IMR-90 (cell line): ENCODE measurements around the gene GPR161. TPM values are rescaled to one million over a fixed set of nuclear protein-coding genes. Genes with fewer than 3 reads are reported as not detected.

Experiments used
- ATAC-seq: fragments of 200-7000 bp; cut with Tn5 transposase; 2 replicates; pipeline ENCODE4 v1.9.1; 2020; ENCODE audit warnings: low read depth, mild to moderate bottlenecking, moderate library complexity
- BruUV-seq: library from RNA; stranded (reverse); fragments of 400-500 nt; replicated peaks from 2 replicates; lab custom pipeline; 2021; lab: Mats Ljungman, UMichigan
- CTCF ChIA-PET: fragments of 300-600 bp; formaldehyde crosslinking; extraction: SDS; loops from one replicate; lab custom pipeline; 2021; ENCODE audit warnings: antibody characterized with exemption; lab: Yijun Ruan, JAX
- POLR2A ChIA-PET: fragments of 300-600 bp; sonication (Branson Sonifier 250); formaldehyde crosslinking; loops from one replicate; lab custom pipeline; 2022; ENCODE audit warnings: antibody characterized with exemption; ENCODE audit not compliant: unreplicated experiment; lab: Charles Lee
- DNase-seq: peaks from one replicate; pipeline ENCODE4 v3.0.0; 2013
- H2AFZ ChIP-seq: replicated peaks from 2 replicates; pipeline ENCODE3; 2013; ENCODE audit warnings: low read length, mild to moderate bottlenecking; ENCODE audit not compliant: poor library complexity
- H2AK5ac ChIP-seq: 2 replicates; pipeline ENCODE4 v1.6.1; 2013; ENCODE audit warnings: low read depth, low read length, inconsistent platforms
- H2AK9ac ChIP-seq: replicated peaks from 2 replicates; pipeline ENCODE3; 2013; ENCODE audit warnings: mild to moderate bottlenecking, low read depth, low read length, moderate library complexity; ENCODE audit not compliant: poor library complexity
- H2BK120ac ChIP-seq: 2 replicates; pipeline ENCODE4 v1.6.1; 2013; ENCODE audit warnings: low read depth, low read length, inconsistent platforms
- H2BK15ac ChIP-seq: 3 replicates; pipeline ENCODE4 v1.6.1; 2013; ENCODE audit warnings: low read depth, low read length, inconsistent platforms
- H2BK20ac ChIP-seq: 2 replicates; pipeline ENCODE4 v1.6.1; 2013; ENCODE audit warnings: low read depth, mild to moderate bottlenecking, inconsistent platforms, low read length, moderate library complexity
- H2BK5ac ChIP-seq: 2 replicates; pipeline ENCODE4 v1.6.1; 2013; ENCODE audit warnings: mild to moderate bottlenecking, low read depth, low read length, inconsistent platforms; ENCODE audit not compliant: poor library complexity, severe bottlenecking
- H3K14ac ChIP-seq: replicated peaks from 2 replicates; pipeline ENCODE4 v1.6.1; 2013; ENCODE audit warnings: low read depth, low read length, inconsistent platforms
- H3K18ac ChIP-seq: 2 replicates; pipeline ENCODE4 v1.6.1; 2013; ENCODE audit warnings: low read depth, low read length, control low read depth
- H3K23ac ChIP-seq: 2 replicates; pipeline ENCODE4 v1.6.1; 2013; ENCODE audit warnings: low read depth, low read length, inconsistent platforms
- H3K27ac ChIP-seq: 2 replicates; pipeline ENCODE4 v1.5.1; 2013; ENCODE audit warnings: mild to moderate bottlenecking, control low read depth, low read length; ENCODE audit not compliant: insufficient read depth
- H3K27me3 ChIP-seq: 2 replicates; pipeline ENCODE4 v1.6.1; 2013; ENCODE audit warnings: low read length; ENCODE audit not compliant: control insufficient read depth, insufficient read depth
- H3K36me3 ChIP-seq: 2 replicates; pipeline ENCODE4 v1.6.1; 2013; ENCODE audit warnings: low read length, mixed read lengths; ENCODE audit not compliant: control insufficient read depth, insufficient read depth
- H3K4ac ChIP-seq: 2 replicates; pipeline ENCODE4 v1.6.1; 2013; ENCODE audit warnings: low read depth, low read length, inconsistent platforms
- H3K4me1 ChIP-seq: 2 replicates; pipeline ENCODE4 v1.6.1; 2013; ENCODE audit warnings: low read length, mixed read lengths; ENCODE audit not compliant: control insufficient read depth, insufficient read depth
- H3K4me2 ChIP-seq: 2 replicates; pipeline ENCODE4 v1.6.1; 2013; ENCODE audit warnings: low read depth, mild to moderate bottlenecking, control low read depth, low read length, moderate library complexity
- H3K4me3 ChIP-seq: 2 replicates; pipeline ENCODE4 v1.5.1; 2013; ENCODE audit warnings: low read depth, mild to moderate bottlenecking, control low read depth, low read length, moderate library complexity; ENCODE audit not compliant: insufficient read depth
- H3K56ac ChIP-seq: 2 replicates; pipeline ENCODE4 v1.6.1; 2013; ENCODE audit warnings: low read length, inconsistent platforms; ENCODE audit not compliant: insufficient read depth; ENCODE audit errors: extremely low read depth
- H3K79me1 ChIP-seq, 2 experiments: 2 replicates each; pipeline ENCODE4 v1.6.1; 2013; ENCODE audit warnings: low read length in 2 of 2, inconsistent platforms in 1 of 2, low read depth in 1 of 2
- H3K9ac ChIP-seq: 2 replicates; pipeline ENCODE4 v1.6.1; 2013; ENCODE audit warnings: low read depth, low read length, control low read depth
- H3K9me1 ChIP-seq: 2 replicates; pipeline ENCODE4 v1.6.1; 2013; ENCODE audit warnings: low read length, inconsistent platforms; ENCODE audit not compliant: insufficient read depth
- H3K9me3 ChIP-seq: 2 replicates; pipeline ENCODE4 v1.6.1; 2013; ENCODE audit warnings: low read length; ENCODE audit not compliant: control insufficient read depth, insufficient read depth
- H4K20me1 ChIP-seq: 2 replicates; pipeline ENCODE4 v1.6.1; 2013; ENCODE audit warnings: low read length, inconsistent platforms; ENCODE audit not compliant: insufficient read depth
- H4K5ac ChIP-seq: 2 replicates; pipeline ENCODE4 v1.6.1; 2013; ENCODE audit warnings: mild to moderate bottlenecking, low read depth, low read length, control low read depth
- H4K8ac ChIP-seq, 2 experiments: 2 replicates each; pipeline ENCODE4 v1.6.1; 2013; ENCODE audit warnings: low read depth in 2 of 2, low read length in 2 of 2, control low read depth in 1 of 2, inconsistent platforms in 1 of 2
- H4K91ac ChIP-seq: 2 replicates; pipeline ENCODE4 v1.6.1; 2013; ENCODE audit warnings: low read depth, low read length, inconsistent platforms; ENCODE audit not compliant: insufficient read depth
- BHLHE40 ChIP-seq: fragments of 150-350 bp; IDR thresholded peaks from 2 replicates; pipeline ENCODE4 v1.6.1; 2016; ENCODE audit warnings: mild to moderate bottlenecking, low read depth, low read length
- CHD1 ChIP-seq: IDR thresholded peaks from 2 replicates; pipeline ENCODE4 v1.6.1; 2012; ENCODE audit warnings: low read depth, low read length, improper control_type of control experiment
- FOS ChIP-seq: fragments of 150-350 bp; IDR thresholded peaks from 2 replicates; pipeline ENCODE4 v1.6.1; 2016; ENCODE audit warnings: low read depth, low read length
- MAFK ChIP-seq: IDR thresholded peaks from 2 replicates; pipeline ENCODE4 v1.6.1; 2012; ENCODE audit warnings: low read depth, low read length, improper control_type of control experiment
- MAZ ChIP-seq: IDR thresholded peaks from 2 replicates; pipeline ENCODE4 v1.6.1; 2012; ENCODE audit warnings: low read depth, mild to moderate bottlenecking, low read length, improper control_type of control experiment, moderate library complexity, borderline replicate concordance
- MXI1 ChIP-seq: IDR thresholded peaks from 2 replicates; pipeline ENCODE4 v1.6.1; 2012; ENCODE audit warnings: low read depth, mild to moderate bottlenecking, low read length, moderate library complexity, borderline replicate concordance
- NFE2L2 ChIP-seq: fragments of 150-350 bp; IDR thresholded peaks from 2 replicates; pipeline ENCODE4 v1.6.1; 2016; ENCODE audit warnings: low read depth, mild to moderate bottlenecking, low read length
- POLR2A ChIP-seq: IDR thresholded peaks from 2 replicates; pipeline ENCODE4 v1.6.1; 2012; ENCODE audit warnings: mild to moderate bottlenecking, low read depth, low read length
- RAD21 ChIP-seq: IDR thresholded peaks from 2 replicates; pipeline ENCODE4 v1.6.1; 2012; ENCODE audit warnings: low read length, improper control_type of control experiment
- RCOR1 ChIP-seq: IDR thresholded peaks from 2 replicates; pipeline ENCODE4 v1.6.1; 2012; ENCODE audit warnings: mild to moderate bottlenecking, low read length, improper control_type of control experiment; ENCODE audit not compliant: insufficient replicate concordance
- WGBS, 2 experiments: methylation state at CpG; one replicate each; pipeline versions ENCODE4 v1.1.5 to v1.1.7; 2013; ENCODE audit warnings: missing lambda C conversion rate in 2 of 2; ENCODE audit not compliant: insufficient read length in 1 of 2; ENCODE audit errors: extremely low coverage in 2 of 2; 5-methylcytosine and 5-hydroxymethylcytosine counted together
- dilution Hi-C: fragments of 300-500 bp; cut with HindIII; formaldehyde crosslinking; loops from one replicate; pipeline ENCODE4 v1.14.3; 2018; ENCODE audit warnings: low sequenced_read_pairs; ENCODE audit not compliant: unreplicated experiment
- in situ Hi-C: fragments of 300-500 bp; cut with MboI; formaldehyde crosslinking; loops from 3 replicates; pipeline ENCODE4 v1.14.3; 2019; ENCODE audit warnings: low sequenced_read_pairs, inconsistent platforms, mixed read lengths
- intact Hi-C: fragments of 100-400 bp; cut with micrococcal nuclease; formaldehyde crosslinking; loops from 2 replicates; pipeline ENCODE4 v1.10.0; 2022
- polyA plus RNA-seq, 3 experiments: library from polyadenylated mRNA; depleted of rRNA; stranded (reverse); fragments of >200 nt; gene quantifications; 2 replicates each; pipeline ENCODE4 v1.2.3, GENCODE V29; 2012; ENCODE audit warnings: low replicate concordance in 1 of 3
- total RNA-seq: library from RNA; depleted of rRNA; stranded (reverse); fragments of >200 nt; gene quantifications from 2 replicates; pipeline ENCODE4 v1.2.3, GENCODE V29; 2012
- TF ChIP-seq, protein P1 (sequence below): conservative IDR thresholded peaks from 2 replicates; pipeline ENCODE4 v1.5.1; 2012; ENCODE audit warnings: mild to moderate bottlenecking, low read depth, low read length, improper control_type of control experiment
- TF ChIP-seq, protein P2 (sequence below): fragments of 150-350 bp; IDR thresholded peaks from 2 replicates; pipeline ENCODE4 v1.6.1; 2017; ENCODE audit warnings: mild to moderate bottlenecking, antibody characterized with exemption, low read length, low read depth

GPR161 gene
- total and polyA plus RNA-seq, 2 of the 4 experiments (the other 2 are of a cell fraction) = 12.5 to 13.3 TPM

DNA sequence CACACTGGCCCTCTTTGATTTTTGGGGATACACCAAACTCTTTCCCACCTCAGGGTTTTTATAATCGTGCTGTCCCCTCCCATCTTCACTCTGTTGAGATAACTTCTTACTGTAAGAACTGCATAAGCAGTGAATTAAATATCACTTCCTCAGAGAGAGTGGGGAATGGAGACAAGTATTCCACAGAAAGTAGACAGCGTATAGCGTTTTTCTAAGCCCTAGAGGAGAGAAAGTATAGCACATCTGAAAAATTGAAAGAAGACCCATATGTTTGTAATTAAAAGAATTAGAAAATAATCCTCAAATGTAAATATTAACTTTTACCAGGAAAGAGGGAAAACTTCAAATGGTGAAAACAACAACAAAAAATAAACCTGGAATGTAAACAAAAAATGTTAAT lies 67.3 kb downstream of the GPR161 start:
- no TSS peak for BruUV-seq
- H4K91ac ChIP-seq = no peak overlapping the region
- TF ChIP-seq MXI1 = no peak
- no peak for TF ChIP-seq RAD21
- no peak for TF ChIP-seq POLR2A
- no peak for TF ChIP-seq MAZ
- no peak for TF ChIP-seq MAFK
- no peak for TF ChIP-seq RCOR1
- no peak for TF ChIP-seq NFE2L2
- no peak for TF ChIP-seq BHLHE40
- TF ChIP-seq FOS = no peak
- TF ChIP-seq, protein P1, sequence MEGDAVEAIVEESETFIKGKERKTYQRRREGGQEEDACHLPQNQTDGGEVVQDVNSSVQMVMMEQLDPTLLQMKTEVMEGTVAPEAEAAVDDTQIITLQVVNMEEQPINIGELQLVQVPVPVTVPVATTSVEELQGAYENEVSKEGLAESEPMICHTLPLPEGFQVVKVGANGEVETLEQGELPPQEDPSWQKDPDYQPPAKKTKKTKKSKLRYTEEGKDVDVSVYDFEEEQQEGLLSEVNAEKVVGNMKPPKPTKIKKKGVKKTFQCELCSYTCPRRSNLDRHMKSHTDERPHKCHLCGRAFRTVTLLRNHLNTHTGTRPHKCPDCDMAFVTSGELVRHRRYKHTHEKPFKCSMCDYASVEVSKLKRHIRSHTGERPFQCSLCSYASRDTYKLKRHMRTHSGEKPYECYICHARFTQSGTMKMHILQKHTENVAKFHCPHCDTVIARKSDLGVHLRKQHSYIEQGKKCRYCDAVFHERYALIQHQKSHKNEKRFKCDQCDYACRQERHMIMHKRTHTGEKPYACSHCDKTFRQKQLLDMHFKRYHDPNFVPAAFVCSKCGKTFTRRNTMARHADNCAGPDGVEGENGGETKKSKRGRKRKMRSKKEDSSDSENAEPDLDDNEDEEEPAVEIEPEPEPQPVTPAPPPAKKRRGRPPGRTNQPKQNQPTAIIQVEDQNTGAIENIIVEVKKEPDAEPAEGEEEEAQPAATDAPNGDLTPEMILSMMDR = no peak
- TF ChIP-seq, protein P2, sequence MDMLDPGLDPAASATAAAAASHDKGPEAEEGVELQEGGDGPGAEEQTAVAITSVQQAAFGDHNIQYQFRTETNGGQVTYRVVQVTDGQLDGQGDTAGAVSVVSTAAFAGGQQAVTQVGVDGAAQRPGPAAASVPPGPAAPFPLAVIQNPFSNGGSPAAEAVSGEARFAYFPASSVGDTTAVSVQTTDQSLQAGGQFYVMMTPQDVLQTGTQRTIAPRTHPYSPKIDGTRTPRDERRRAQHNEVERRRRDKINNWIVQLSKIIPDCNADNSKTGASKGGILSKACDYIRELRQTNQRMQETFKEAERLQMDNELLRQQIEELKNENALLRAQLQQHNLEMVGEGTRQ = no peak
- no peak for TF ChIP-seq CHD1
- intact Hi-C loops = loop anchor here (5.0 kb wide), 2 partner anchors 37 to 112 kb away; no protein-coding TSS in a partner anchor
- WGBS, 2 experiments = no CpG with 5 or more reads among the region's 3 CpGs
- no peak overlapping the region for H4K8ac ChIP-seq
- no peak for DNase-seq
- H3K36me3 ChIP-seq = peaks cover 22% of the 10 kb centered on the region
- no peak overlapping the region for H3K4ac ChIP-seq
- no peak overlapping the region for H3K14ac ChIP-seq
- no peak overlapping the region for H2AFZ ChIP-seq
- no peak overlapping the region for H2BK15ac ChIP-seq
- no peak overlapping the region for H2BK20ac ChIP-seq
- no peak overlapping the region for H3K18ac ChIP-seq
- H4K5ac ChIP-seq = no peak overlapping the region
- no peaks in the 10 kb centered on the region for H3K9me3 ChIP-seq
- no peak overlapping the region for H3K4me3 ChIP-seq
- no peaks in the 10 kb centered on the region for H3K4me1 ChIP-seq
- no peak for ATAC-seq
- peaks cover 3 to 5% of the 10 kb centered on the region in 2 experiments; a peak in 1 of 4 replicates for H3K79me1 ChIP-seq
- H3K27me3 ChIP-seq = no peaks in the 10 kb centered on the region
- H4K20me1 ChIP-seq = no peaks in the 10 kb centered on the region
- no peaks in the 10 kb centered on the region for H3K9me1 ChIP-seq
- no peak overlapping the region for H3K9ac ChIP-seq
- no peak overlapping the region for H2BK120ac ChIP-seq
- no peak overlapping the region for H2AK5ac ChIP-seq
- in situ Hi-C loops = no loop called here
- no peak overlapping the region for H2AK9ac ChIP-seq
- H3K23ac ChIP-seq = no peak overlapping the region
- dilution Hi-C loops = no loop called here
- CTCF ChIA-PET = interaction anchor here (1.4 to 1.6 kb wide), 2 partner anchors 13 to 16 kb away, joined by 3 to 5 read pairs; no protein-coding TSS in a partner anchor
- H3K27ac ChIP-seq = no peak overlapping the region
- H3K56ac ChIP-seq = no peak overlapping the region
- H3K4me2 ChIP-seq = no peak overlapping the region
- no peak overlapping the region for H2BK5ac ChIP-seq
- POLR2A ChIA-PET = no interaction called here
